ENCODE data around the gene PIP5K1C.
"Not testable (repeated sequence)": the region's sequence is repeated elsewhere in the genome, so short reads cannot be mapped to it uniquely, and the experiment has no call there.

DNA sequence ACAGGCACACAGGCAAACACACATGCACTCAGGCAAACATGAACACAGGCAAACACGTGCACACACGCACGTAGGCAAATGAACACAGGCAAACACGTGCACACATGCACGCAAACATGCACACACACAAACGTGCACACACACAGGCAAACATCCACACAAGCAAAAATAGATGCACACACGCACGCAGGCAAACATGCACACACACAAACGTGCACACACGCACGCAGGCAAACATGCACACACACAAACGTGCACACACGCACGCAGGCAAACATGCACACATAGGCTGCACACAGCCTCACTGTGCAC lies 33.8 kb downstream of the PIP5K1C start:
- TF ChIP-seq, protein P1, sequence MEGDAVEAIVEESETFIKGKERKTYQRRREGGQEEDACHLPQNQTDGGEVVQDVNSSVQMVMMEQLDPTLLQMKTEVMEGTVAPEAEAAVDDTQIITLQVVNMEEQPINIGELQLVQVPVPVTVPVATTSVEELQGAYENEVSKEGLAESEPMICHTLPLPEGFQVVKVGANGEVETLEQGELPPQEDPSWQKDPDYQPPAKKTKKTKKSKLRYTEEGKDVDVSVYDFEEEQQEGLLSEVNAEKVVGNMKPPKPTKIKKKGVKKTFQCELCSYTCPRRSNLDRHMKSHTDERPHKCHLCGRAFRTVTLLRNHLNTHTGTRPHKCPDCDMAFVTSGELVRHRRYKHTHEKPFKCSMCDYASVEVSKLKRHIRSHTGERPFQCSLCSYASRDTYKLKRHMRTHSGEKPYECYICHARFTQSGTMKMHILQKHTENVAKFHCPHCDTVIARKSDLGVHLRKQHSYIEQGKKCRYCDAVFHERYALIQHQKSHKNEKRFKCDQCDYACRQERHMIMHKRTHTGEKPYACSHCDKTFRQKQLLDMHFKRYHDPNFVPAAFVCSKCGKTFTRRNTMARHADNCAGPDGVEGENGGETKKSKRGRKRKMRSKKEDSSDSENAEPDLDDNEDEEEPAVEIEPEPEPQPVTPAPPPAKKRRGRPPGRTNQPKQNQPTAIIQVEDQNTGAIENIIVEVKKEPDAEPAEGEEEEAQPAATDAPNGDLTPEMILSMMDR (IDR thresholded peaks at IDR 0.05): not testable (repeated sequence)
- not testable (repeated sequence) for TF ChIP-seq ZFX (IDR thresholded peaks at IDR 0.05; ENCODE audit: borderline replicate concordance)

Data from 22Rv1 (cell line).